ENCODE results near the gene DLL4. TPM values are rescaled to one million over a fixed set of nuclear protein-coding genes. Genes with fewer than 3 reads are reported as not detected.
"Not testable (repeated sequence)": the region's sequence is repeated elsewhere in the genome, so short reads cannot be mapped to it uniquely, and the experiment has no call there.

The DLL4 gene
- total and polyA plus RNA-seq, 12 donors, result 0.66 to 15.9 (median 3.9) TPM

- Histone ChIP-seq H3K36me3 (replicated peaks in 1 of 2) (no peaks in the 10 kb centered on the region), H3K9me3 (replicated peaks in 1 of 3) (no peaks in the 10 kb centered on the region), H3K4me1 (replicated peaks in 1 of 2) (peaks cover 6 to 14% of the 10 kb centered on the region in 2 donors), H3K27me3 (no peaks in the 10 kb centered on the region), H3K4me3 (peak overlapping the region in 3 of 4 donors; percentile 59 to 71 (median 67)), H3K27ac (no peak overlapping the region)
- no peak for DNase-seq
- 1 to 7% (median 6%) methylated on average over 16 to 17 of the region's 17 CpGs; no CpG with 5 or more reads in 1 of the 4 donors for WGBS, 4 donors
- intact Hi-C loops (cut with DNase I), result no loop called here
- TF ChIP-seq CTCF (IDR thresholded peaks at IDR 0.05), result no peak
- no peak for TF ChIP-seq POLR2A (IDR thresholded peaks at IDR 0.05)
These were observed 24.6 kb downstream of the DLL4 start for GRCh38 chr15:40953713-40954074.

DNA sequence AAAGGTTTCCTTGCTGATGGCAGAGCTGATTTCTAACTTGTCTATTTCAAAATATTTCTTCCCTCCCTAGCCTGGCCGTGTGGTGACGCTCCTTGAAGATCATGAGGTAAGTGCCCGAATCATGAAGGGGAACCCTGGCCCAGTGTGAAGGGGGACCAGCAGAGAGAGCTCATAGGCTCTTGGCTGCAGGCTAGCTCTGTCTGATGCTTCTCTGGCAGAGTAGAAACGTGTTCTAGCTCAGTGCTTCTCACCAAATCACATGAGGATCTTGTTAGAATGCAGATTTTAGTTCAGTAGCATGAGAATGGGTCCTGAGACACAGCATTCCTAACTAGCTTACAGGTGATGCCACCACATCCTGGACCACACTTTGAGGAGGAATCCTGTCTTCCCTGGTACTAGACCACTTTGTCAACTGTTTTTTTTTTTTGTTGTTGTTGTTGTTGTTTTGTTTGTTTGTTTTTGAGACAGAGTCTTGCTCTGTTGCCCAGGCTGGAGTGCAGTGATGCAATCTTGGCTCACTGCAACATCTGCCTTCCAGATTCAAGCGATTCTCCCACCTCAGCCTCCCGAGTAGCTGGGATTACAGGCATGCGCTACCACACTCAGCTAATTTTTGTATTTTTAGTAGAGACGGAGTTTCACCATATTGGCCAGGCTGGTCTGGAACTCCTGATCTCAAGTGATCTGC, 25.2 kb downstream of the DLL4 start:
- H3K36me3 ChIP-seq (replicated peaks in 1 of 2); H3K9me3 ChIP-seq (replicated peaks in 1 of 3); DNase-seq; H3K27me3 ChIP-seq; H3K4me3 ChIP-seq; H3K27ac ChIP-seq; intact Hi-C loops (cut with DNase I): not testable (repeated sequence)
- H3K4me1 ChIP-seq (replicated peaks in 1 of 2), result peaks cover 6 to 14% of the 10 kb centered on the region in 2 donors
- WGBS, 4 donors, result 62 to 72% (median 69%) methylated on average over 8 of the region's 8 CpGs

GRCh38 chr15:40955141-40955903, 26.2 kb downstream of the DLL4 start:
- DNase-seq, result no peak
- H3K27me3 ChIP-seq, result no peaks in the 10 kb centered on the region
- TF ChIP-seq POLR2A (IDR thresholded peaks at IDR 0.05), result no peak
- TF ChIP-seq CTCF (IDR thresholded peaks at IDR 0.05), result no peak
- no peak overlapping the region for H3K27ac ChIP-seq
- WGBS, 4 donors, result 72 to 92% (median 88%) methylated on average over 4 to 20 of the region's 20 CpGs
- H3K36me3 ChIP-seq (replicated peaks in 1 of 2), result no peaks in the 10 kb centered on the region
- no peak overlapping the region for H3K4me3 ChIP-seq
- intact Hi-C loops (cut with DNase I), result no loop called here
- H3K9me3 ChIP-seq (replicated peaks in 1 of 3), result no peaks in the 10 kb centered on the region
- peaks cover 6 to 14% of the 10 kb centered on the region in 2 donors for H3K4me1 ChIP-seq (replicated peaks in 1 of 2)

DNA sequence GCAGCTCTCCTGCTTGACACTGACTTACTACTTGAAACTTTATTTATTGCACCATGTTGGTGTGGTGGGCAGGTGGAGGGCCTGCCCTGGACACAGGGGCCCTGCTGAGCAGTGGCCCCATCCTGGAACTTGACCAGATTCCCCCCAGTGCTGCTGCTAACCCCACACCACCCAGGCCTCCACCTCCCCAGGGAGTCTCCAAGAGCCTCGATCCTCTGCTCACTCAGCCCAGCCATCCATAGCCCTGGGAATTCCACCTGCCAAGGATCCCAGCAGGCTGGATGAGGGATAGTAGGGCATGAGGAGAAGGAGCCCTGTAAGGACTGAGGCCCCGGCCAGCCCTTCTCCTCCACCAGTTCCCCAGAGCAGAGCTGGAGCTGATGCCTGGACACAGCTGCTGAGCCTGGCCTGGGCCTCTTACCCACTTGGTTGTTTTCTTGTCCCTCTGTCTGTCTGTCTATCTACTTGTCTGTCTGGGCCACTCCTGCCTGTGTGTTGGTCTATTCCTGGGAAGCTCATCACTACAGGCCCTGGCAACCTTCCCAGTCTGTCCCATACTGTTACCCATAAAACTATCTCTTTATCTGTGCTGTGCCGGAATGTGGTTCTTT, 26.9 kb downstream of the DLL4 start:
- H3K4me3 ChIP-seq, result no peak overlapping the region
- no peaks in the 10 kb centered on the region for H3K9me3 ChIP-seq (replicated peaks in 1 of 3)
- H3K27me3 ChIP-seq, result no peaks in the 10 kb centered on the region
- intact Hi-C loops (cut with DNase I), result no loop called here
- WGBS, 4 donors, result 79 to 100% (median 92%) methylated on average over 1 to 3 of the region's 3 CpGs
- H3K36me3 ChIP-seq (replicated peaks in 1 of 2), result no peaks in the 10 kb centered on the region
- TF ChIP-seq POLR2A (IDR thresholded peaks at IDR 0.05), result no peak
- peaks cover 6 to 14% of the 10 kb centered on the region in 2 donors for H3K4me1 ChIP-seq (replicated peaks in 1 of 2)
- peak in 1 of 7 donors; percentile 25 for DNase-seq
- H3K27ac ChIP-seq, result no peak overlapping the region

DNA sequence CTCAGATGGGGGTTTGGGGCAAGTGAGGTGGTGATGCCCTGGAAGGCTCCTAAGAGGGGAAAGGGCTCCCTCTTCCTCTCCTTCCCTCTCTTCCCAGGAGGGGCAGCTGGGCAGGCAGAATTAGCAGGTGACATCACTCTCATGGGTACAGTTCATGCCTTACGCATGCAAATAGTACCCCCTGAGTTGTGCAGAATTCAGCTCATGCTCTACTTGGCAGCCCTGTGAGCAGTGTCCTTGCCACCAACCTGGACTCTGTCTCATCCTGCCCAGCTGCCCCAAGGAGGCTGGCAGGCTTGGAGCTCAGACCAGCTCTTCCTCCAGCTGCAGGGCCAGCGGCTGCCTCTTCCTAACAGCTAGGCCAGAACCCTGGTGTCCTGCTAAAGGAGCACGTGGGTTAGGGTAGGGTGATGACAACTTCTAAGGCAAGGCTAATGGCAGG, 27.4 kb downstream of the DLL4 start:
- DNase-seq, result peak in 1 of 7 donors; percentile 37
- TF ChIP-seq POLR2A (IDR thresholded peaks at IDR 0.05), result no peak
- no peak for TF ChIP-seq CTCF (IDR thresholded peaks at IDR 0.05)
- no peaks in the 10 kb centered on the region for H3K9me3 ChIP-seq (replicated peaks in 1 of 3)
- H3K4me1 ChIP-seq (replicated peaks in 1 of 2), result peaks cover 6 to 14% of the 10 kb centered on the region in 2 donors
- WGBS, 4 donors, result 90 to 100% (median 97%) methylated on average over 3 of the region's 3 CpGs
- H3K27ac ChIP-seq, result no peak overlapping the region
- no peaks in the 10 kb centered on the region for H3K36me3 ChIP-seq (replicated peaks in 1 of 2)
- no peaks in the 10 kb centered on the region for H3K27me3 ChIP-seq
- no peak overlapping the region for H3K4me3 ChIP-seq
- intact Hi-C loops (cut with DNase I), result no loop called here
